ENCODE measurements around the gene PITPNM2.

DNA sequence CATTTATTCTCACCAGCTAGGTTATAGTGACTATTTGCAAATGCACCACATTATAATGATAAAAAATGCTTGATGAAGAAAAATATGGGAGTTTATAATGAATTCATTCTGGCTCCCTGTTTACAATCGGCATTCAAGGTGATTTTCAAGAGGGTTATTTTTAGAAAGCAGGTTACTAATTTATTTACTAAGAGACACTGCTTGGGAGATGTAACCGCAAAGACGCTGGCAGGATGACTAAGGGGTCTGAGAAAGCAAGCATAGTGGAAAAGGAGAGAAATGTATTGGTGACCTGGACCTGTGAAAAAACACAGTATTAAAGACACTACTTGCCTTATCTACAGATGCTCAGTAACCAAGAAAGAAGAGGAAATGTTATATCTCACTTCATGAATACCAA lies 13.3 kb upstream of the PITPNM2 start:
- TF ChIP-seq, protein P1, sequence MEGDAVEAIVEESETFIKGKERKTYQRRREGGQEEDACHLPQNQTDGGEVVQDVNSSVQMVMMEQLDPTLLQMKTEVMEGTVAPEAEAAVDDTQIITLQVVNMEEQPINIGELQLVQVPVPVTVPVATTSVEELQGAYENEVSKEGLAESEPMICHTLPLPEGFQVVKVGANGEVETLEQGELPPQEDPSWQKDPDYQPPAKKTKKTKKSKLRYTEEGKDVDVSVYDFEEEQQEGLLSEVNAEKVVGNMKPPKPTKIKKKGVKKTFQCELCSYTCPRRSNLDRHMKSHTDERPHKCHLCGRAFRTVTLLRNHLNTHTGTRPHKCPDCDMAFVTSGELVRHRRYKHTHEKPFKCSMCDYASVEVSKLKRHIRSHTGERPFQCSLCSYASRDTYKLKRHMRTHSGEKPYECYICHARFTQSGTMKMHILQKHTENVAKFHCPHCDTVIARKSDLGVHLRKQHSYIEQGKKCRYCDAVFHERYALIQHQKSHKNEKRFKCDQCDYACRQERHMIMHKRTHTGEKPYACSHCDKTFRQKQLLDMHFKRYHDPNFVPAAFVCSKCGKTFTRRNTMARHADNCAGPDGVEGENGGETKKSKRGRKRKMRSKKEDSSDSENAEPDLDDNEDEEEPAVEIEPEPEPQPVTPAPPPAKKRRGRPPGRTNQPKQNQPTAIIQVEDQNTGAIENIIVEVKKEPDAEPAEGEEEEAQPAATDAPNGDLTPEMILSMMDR (IDR thresholded peaks at IDR 0.05), result no peak
- no peak for TF ChIP-seq EZH2 (IDR thresholded peaks at IDR 0.05)
- TF ChIP-seq EZH2phosphoT487 (IDR thresholded peaks at IDR 0.05), result no peak

All from neural progenitor cell (in vitro differentiated cells).